CD4-positive, alpha-beta T cell treated with Interleukin-21 for 1 hour (primary cell): ENCODE data around the gene XPR1.
"Not testable (repeated sequence)": the region's sequence is repeated elsewhere in the genome, so short reads cannot be mapped to it uniquely, and the experiment has no call there.

Experiments used
- DNase-seq: peaks from one replicate; pipeline ENCODE4 v3.0.0-alpha.2; 2020

XPR1 gene

DNA sequence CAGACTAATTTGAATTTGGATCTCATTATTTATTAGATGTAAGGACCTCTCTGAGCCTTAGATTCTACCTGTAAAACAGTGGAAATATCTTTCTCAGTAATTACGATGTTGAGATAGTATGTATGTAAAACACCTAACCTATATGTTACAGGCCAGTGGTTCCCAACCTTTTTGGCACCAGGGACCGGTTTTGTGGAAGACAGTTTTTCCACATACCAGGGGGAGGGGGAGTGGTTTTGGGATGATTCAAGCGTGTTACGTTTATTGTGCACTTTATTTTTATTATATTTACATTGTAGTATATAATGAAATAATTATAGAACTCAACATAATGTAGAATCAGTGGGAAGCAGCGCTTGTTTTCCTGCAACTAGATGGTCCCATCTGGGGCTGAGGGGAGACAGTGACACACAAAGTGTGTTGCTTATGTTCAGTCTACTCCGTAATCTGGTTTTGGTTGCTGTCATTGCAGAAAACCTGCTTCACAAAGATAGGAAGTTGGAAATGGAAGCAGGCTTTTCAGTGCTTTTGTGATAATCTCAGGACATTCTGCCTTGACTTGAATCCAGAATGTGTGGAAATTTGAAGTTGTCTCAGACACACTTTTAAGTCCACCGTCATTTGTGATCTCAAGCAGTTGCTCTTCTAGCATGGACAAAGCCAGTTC is 12.8 kb downstream of the XPR1 start:
- DNase-seq = no peak

- DNase-seq = not testable (repeated sequence)
These were observed 13.4 kb downstream of the XPR1 start for GRCh38 chr1:180645261-180645660.

DNA sequence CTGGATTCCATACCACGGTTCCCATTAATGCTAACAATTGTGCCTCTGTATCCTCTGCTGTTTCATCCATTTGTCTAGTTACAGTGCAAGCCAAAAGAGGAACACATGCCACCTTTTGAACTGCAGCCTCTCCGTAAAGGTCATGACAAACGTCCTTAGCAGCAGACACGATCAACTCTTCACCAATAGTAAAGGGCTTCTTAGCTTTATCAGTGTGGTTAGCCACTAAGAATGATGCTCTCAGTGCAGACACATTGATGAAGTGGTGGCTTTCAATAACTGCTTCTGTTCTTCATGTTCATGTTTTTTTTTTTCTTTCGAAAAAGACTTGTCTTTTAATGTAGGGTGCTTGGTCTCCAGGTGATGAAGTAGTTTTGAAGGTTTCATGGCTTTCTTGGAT is 14.3 kb downstream of the XPR1 start:
- DNase-seq = no peak

DNA sequence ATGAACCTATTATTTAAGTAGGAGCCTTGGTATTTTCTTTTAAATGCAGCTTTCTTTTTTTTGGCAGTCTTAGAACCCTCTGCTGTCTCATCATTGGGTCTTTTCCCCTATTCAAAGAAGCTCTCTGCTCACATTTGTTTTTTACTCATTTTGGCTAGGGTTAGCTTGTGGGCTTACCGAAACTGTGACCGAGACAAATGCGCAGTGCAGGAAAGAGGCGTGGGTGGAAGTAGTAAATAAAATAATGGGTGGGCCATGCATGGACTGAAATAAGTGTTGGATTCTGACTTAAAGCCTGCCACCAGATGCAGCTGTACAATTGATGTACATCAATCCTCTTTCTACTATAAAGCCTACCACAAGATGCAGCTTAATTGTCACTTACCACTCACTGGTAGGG is 14.7 kb downstream of the XPR1 start:
- DNase-seq = no peak

GRCh38 chr1:180652792-180653191 is 21.0 kb downstream of the XPR1 start:
- no peak for DNase-seq

DNA sequence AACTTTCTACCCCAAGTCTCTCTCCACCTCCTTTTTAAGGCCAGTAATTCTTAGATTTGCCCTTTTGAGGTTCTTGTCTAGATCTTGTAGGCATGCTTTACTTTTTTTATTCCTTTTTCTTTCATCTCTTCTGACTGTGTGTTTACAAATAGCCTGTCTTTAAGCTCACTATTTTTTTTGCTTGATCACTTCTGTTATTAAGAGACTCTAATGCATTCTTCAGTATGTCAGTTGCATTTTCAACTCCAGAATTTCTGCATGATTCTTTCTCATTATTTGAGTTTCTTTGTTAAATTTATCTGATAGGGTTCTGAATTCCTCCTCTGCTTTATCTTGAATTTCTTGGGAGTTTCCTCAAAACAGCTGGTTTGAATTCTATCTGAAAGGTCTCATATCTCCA is 30.9 kb downstream of the XPR1 start:
- no peak for DNase-seq

DNA sequence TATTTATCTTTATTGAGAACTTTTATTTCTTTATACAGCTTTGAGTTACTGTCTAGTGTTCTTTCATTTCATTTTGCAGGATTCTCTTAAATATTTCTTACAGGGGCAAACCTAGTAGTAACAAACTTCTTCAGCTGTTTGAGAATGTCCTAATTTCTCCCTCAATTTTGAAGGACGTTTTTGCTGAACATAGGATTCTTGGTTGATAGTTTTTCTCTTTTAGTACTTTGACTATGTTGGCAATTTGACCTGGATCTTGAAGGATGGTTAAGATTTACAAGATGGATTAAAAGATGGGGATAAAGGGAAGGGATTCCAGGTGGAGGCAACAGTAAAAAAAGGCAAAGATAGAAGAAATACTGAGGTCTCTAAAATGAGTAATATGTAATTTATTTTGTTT is 38.9 kb downstream of the XPR1 start:
- no peak for DNase-seq

GRCh38 chr1:180672105-180672504 is 40.3 kb downstream of the XPR1 start:
- DNase-seq = no peak

GRCh38 chr1:180672505-180672904 is 40.7 kb downstream of the XPR1 start:
- DNase-seq = no peak

DNA sequence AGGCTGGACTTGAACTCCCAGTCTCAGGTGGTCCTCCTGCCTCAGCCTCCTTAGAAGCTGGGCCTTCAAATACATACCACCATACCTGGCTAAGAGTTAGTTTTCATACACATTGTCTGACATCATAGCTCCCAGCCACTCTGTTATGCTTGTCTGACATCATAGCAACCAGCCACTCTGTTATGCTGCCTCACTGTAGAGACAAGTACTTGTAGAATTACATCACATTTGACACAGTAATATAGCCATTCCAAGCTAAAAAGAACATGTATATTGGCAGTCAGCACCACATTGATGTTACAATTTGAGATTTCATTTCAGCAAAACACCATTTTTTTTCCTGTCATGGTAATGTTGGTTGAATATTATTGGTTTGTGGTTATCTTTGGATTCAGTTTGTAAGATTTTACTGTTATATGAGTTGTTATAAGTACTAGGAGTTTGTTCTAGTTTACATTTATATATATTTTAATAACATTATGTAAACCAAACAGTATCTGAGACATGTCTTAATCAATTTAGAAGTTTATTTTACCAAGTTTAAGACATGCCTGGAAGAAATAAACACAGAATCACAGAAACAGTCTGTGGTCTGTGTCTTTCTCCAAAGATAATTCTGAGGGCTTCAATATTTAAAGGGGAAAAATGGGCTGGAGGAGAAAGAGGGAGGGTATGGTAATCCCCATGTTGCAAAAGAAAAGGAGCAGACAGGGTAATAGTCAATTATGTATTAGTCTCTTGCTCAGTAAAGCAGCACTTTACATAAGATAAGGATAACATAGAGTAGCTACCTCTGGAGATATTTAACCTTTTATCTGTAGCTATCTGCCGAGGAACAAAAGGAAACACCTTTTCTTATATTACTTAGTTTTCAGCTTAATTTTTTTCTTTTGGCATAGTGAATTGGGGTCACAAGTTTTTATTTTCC is 43.0 kb downstream of the XPR1 start:
- no peak for DNase-seq

- DNase-seq = no peak
These were observed 43.8 kb downstream of the XPR1 start for GRCh38 chr1:180675586-180675985.

- no peak for DNase-seq
These were observed 48.8 kb downstream of the XPR1 start for GRCh38 chr1:180680558-180681144.

DNA sequence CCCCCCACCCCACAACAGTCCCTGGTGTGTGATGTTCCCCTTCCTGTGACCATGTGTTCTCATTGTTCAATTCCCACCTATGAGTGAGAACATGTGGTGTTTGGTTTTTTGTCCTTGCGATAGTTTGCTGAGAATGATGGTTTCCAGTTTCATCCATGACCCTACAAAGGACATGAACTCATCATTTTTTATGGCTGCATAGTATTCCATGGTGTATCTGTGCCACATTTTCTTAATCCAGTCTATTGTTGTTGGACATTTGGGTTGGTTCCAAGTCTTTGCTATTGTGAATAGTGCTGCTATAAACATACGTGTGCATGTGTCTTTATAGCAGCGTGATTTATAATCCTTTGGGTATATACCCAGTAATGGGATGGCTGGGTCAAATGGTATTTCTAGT is 51.3 kb downstream of the XPR1 start:
- not testable (repeated sequence) for DNase-seq

DNA sequence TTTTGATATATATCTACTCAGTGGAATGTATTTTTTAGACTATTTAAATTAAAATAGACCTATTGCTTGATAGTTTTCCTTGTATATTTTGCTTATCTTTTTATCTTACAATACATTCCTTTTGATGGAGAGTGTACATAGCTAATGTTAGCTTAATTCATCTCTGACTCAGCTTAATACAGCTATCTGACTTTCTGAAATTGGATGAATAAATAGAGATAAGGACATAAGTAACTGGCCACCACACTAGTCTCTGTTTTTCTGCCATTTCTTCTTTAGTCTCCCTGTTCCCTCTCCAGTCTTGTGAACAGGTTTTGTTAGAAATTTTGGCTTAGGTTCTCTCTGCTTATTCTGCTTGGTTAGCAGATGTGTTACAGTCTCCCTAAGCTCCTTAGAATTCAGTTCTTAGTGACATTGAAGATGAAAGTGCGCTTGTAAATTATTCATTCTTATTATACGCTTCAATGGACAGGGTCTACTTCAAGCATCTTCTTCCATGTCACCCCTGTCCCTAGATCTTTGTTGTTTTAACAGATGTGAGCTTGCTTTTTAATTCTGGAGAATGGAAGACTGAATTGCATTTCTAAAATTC is 59.6 kb downstream of the XPR1 start:
- no peak for DNase-seq

DNA sequence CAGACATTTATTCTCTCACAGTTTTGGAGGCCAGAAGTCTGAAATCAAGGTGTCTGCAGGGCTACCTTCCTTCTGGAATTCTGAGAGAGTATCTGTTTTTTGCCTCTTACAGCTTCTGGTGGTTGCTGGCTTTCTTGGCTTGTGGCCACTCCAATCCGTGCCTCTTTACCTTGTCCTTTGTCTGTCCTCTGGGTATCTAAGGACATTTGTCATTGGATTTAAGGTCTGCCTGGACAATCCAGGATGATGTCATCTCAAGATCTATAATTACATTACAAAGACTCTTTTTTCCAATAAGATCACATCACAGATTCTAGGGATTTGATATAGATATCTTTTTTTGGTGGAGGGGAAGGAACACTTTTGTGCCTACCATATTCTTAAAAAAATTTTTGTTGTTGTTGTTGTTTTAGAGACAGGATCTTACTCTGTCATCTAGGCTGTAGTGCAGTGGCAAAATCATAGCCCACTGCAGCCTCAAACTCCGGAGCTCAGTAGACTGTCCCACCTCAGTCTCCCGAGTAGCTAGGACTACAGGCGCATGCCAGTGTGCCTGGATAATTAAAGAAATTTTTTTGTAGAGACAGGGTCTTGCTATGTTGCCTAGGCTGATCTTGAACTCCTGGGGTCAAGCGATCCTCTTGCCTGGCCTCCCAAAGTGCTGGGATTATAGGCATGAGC is 61.9 kb downstream of the XPR1 start:
- no peak for DNase-seq

- DNase-seq = no peak
These were observed 63.5 kb downstream of the XPR1 start for GRCh38 chr1:180695282-180695681.

DNA sequence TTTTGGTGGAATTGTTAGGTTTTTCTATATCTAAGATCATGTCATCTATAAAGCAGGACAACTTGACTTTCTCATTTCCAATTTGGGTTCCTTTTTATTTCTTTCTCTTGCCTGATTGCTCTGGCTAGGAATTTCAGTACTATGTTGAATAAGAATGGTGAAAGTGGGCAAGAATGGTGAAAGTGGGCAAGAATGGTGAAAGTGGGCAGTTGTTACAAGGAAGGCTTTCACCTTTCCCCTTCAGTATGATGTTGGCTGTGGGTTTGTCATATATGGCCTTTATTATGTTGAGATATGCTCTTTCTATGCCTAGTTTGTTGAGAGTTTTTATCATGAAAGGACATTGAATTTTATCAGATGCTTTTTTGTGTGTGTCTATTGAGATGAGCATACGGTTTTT is 64.5 kb downstream of the XPR1 start:
- DNase-seq = no peak

GRCh38 chr1:180698580-180698979 is 66.8 kb downstream of the XPR1 start:
- DNase-seq = no peak

- DNase-seq = not testable (repeated sequence)
These were observed 70.6 kb downstream of the XPR1 start for GRCh38 chr1:180702376-180702775.

DNA sequence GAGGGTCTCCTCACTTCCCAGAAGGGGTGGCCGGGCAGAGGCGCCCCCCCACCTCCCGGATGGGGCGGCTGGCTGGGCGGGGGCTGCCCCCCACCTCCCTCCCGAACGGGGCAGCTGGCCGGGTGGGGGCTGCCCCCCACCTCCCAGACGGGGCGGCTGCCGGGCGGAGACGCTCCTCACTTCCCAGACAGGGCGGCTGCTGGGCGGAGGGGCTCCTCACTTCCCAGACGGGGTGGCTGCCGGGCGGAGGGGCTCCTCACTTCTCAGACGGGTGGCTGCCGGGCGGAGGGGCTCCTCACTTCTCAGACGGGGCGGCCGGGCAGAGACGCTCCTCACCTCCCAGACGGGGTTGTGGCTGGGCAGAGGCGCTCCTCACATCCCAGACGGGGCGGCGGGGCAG is 78.9 kb downstream of the XPR1 start:
- DNase-seq = not testable (repeated sequence)

DNA sequence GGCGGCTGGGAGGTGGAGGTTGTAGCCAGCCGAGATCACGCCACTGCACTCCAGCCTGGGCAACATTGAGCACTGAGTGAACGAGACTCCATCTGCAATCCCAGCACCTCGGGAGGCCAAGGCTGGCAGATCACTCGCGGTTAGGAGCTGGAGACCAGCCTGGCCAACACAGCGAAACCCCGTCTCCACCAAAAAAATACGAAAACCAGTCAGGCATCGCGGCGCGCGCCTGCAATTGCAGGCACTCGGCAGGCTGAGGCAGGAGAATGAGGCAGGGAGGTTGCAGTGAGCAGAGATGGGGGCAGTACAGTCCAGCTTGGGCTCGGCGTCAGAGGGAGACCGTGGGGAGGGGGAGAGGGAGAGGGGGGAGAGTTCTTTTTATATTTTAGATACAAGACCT is 79.4 kb downstream of the XPR1 start:
- DNase-seq = not testable (repeated sequence)

DNA sequence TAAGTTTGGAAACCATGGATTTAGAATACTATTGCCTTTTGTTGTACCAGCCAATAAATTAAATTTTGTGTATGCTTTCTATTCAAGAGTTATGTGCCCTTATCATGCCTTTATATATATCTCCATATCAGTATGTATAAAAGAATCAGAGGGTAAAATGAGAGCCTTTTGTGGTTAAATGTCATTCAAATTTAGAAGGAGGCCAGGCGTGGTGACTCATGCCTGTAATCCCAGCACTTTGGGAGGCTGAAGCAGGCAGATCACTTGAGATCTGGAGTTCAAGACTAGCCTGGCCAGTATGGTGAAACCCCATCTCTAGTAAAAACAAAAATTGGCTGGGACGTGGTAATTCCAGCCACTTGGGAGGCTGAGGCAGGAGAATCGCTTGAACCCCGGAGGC is 88.9 kb downstream of the XPR1 start:
- no peak for DNase-seq

DNA sequence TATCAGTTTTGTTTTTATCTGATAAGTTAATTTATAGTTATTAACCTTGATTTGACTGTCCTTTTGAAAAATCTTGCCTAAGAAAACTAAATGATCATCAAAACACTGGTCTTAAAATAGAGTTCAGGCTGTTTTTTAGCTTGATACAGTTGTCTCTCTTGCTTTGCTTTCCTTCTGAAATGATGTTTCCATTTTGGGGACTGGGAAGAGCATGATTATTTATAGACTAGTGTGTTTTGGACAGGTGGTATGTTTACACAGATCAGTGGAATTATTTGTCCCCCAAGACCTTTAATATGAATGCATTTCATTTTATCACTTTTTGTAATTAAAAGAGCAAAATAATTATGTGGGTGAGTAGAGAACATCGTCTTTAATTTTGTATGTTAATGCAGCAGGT is 90.8 kb downstream of the XPR1 start:
- DNase-seq = no peak
